UCSD-AML1 (cell line): Measurements from ENCODE around the gene RNF10.

Experiments
- DNase-seq: peaks from one replicate; lab custom pipeline; 2025; ENCODE audit not compliant: unreplicated experiment; lab: John Stamatoyannopoulos, UW

RNF10 gene

GRCh38 chr12:120579179-120579578 lies 45.0 kb downstream of the RNF10 start:
- DNase-seq, result no peak

DNA sequence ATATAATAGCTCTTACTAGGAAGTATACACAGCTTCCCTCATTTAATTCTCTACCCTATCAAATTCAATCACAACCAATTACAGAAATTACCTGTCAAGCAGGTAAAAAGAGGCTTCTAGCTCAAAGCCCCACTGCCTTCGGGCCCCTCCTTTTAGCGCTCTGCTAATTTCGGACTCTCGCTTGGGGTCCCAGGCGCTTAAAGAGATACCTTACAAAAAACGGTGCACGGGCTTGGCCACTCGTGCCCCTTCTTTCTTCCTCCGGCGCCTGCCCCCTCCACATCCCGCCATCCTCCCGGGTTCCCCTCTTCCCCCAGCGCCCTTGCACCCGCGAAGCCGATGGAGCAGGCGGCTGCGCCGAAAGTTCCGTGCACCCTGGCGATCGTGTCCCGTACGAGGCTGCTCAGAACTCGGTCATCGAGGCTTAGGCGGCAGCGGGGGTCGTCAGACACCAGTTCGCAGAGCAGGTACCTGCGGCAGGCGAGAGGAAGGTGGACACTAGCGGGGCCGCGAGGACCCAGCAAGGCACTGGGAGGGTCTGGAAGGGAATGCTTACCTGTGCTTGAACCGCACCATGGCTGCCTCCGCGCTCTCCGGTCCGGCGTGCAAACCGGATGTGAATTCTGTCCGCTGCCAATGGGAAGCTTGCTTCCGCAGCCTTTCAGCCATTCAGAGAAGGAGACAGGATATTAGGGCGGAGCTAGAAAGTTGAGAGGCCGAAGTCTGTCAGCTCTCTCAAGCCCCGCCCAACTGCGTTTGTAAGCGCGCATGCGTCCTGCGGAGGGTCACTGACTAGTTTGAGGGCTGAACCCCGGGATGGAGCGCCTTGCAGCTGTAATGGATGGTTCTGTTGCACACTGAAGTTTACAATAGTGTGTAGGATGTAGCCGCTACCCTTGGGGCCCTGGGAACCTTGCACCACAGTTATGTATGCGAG lies 46.9 kb downstream of the RNF10 start, which contains the start of gene POP5:
Gene POP5, minus strand, starts transcription at position 616 of the 937 bp plus-strand sequence. Its CDS starts 40 bp downstream, at position 576.
- peak; percentile 95 for DNase-seq

- no peak for DNase-seq
Observed at GRCh38 chr12:120581998-120582397, 47.8 kb downstream of the RNF10 start.

- DNase-seq, result peak; percentile 72
Observed at GRCh38 chr12:120583478-120584030, 49.4 kb downstream of the RNF10 start.

DNA sequence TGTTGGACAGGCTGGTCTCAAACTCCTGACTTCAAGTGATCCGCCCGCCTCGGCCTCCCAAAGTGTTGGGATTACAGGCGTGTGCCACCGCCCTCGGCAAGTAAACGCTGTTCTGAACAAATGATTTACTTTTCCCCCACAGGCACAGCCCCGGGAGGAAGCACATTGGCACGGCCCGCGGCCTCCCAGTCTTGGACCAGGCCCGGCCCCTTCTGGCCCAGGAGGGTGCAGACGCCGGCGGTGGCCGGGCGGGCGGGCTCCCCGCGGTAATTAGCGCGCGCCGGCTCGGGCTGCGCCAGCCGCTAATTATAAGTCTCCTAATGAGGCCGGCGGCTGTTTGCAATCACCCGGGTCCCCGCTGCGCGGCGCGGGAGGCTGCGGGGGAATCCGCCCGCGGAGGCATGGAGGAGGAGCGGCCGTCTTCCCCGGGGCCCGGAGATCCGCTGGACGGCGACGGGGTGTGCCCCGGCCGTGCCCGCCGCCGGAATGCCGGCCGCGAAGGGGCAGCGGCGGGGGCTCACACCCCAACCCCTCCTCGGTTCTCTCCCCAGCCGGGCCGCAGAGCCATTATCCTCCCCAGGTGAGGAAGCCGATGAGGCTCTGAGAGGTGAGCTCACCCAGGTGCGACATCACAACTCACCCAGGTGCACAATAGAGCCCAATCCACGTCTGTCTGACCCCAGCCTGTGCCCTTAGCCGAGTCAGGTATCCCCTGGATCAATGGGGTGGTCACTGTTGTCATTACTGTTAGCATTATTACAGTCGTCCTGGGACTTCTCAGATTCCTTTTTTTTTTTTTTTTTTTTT lies 50.4 kb downstream of the RNF10 start:
- peak; percentile 55 for DNase-seq

DNA sequence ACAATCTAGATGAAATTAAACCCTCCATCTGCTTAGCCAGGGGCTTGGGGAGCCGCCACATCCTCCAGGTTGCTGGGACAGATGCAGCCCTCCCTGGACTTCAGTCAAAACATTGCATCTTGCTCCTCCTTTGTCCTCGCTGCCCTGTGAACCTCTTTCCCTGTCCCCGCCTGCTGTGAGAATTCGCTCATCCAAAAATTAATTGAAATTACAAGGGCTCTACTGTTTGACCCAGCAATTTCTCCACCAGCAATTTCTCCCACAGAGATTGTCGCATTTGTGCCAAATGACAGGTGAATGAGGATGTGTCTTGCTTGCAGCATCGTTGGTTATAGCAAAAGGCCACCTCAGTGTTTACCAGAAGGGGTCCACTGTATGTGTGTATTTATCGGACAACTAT lies 52.0 kb downstream of the RNF10 start:
- no peak for DNase-seq

DNA sequence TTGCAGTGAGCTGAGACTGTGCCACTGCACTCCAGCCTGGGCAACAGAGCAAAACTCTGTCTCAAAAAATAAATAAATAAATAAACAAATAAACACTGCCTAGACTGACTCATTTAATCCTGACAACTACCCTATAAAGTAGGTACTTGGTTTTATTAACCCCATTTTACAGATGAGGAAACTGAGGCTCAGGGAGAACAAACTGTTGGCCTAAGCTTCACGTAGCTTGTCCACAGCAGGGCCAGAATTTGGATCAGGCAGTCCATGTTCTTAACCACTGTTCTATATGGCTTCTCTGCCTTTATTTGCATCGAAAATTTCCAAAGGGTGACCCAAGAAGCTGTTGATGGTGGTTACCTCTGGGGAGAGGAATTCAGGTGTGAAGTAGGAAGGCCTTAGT lies 52.7 kb downstream of the RNF10 start:
- DNase-seq, result no peak

DNA sequence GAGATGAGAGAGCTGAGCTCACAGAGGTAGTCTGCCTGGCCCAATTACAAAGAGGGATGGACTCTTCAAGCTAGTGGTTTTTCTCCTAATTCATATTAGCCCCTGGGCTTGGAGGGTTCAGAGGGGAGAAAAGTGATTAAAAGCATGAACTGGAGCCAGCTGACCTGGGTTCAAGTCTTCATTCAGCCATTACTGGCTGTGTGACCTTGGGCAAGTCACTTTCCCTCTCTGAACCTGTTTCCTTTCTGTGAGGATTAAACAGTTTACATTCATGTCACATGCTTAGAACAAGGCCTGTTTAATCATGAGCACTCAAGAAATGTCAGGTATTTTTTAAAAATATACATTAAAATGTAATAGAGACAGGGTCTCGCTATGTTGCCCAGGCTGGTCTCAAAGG lies 54.2 kb downstream of the RNF10 start:
- DNase-seq, result no peak

DNA sequence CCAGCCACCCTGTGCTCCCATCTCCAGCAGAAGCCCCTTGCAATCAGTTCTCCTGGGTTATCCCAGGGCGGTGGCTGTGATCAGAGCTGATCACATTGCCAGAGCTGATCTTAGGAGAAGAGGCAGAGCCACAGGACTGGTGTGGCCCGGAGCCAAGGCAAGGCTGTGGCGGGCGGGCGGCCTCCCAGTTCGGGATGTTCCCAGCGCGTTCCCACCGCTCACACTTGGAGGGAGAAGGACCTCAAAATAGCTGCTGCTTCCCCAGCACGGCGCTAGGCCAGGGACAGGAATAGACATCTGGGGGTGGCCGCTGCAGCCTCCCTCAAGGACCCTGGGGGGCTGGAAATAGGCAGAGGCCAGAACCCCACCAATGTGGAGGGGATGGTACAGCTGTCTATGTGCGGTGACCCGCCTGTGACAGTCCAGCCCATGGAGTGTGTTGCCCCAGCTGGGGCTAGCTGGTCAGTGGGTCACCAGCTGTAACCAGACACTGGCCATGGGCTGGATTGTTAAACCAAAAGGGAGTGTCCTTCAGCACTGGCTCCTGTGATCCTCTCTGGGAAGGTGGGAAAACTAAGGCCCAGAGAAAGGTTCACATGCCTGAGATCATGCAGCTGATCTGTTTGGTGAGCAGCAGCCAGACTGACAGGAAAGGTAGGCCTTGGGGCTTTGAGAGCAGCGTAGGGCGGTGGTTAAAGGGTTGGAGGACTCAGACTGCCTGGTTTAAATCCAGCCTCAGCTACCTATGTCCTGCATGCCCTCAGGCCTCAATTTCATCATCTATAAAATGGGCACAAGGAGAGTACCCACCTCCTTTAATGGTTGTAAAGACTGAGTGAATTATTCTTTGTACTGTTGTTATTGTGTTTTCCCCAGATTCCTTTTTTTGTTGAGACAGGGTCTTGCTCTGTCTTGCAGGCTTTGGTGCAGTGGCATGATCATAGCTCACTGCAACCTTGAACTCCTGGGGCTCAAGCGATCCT lies 55.1 kb downstream of the RNF10 start:
- DNase-seq, result no peak

DNA sequence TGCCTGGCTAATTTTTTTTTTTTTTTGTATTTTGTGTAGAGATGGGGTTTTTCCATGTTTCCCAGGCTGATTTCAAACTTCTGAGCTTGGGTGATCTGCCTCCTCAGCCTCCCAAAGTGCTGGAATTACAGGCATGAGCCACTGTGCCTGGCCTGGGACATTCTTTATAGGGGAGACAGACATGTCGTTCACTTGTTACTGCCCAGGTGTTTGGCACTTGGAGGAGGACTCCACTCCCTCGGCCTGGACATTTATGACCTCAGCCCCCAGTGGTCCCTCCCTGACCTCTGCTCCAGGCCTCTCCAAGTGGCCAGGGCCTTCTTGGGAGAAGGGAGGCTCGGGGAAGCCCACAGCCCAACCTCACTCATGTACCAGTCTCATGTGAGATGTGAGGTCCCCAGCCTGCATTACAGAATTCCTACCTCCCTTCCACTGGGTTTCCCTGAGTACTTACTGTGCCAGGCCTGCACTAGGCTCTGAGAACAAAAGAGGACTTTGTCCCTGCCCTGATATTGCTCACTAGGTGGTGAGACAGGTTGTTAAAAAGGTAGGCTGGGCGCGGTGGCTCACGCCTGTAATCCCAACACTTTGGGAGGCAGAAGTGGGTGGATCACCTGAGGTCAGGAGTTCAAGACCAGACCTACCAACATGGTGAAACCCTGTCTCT lies 56.7 kb downstream of the RNF10 start:
- no peak for DNase-seq

DNA sequence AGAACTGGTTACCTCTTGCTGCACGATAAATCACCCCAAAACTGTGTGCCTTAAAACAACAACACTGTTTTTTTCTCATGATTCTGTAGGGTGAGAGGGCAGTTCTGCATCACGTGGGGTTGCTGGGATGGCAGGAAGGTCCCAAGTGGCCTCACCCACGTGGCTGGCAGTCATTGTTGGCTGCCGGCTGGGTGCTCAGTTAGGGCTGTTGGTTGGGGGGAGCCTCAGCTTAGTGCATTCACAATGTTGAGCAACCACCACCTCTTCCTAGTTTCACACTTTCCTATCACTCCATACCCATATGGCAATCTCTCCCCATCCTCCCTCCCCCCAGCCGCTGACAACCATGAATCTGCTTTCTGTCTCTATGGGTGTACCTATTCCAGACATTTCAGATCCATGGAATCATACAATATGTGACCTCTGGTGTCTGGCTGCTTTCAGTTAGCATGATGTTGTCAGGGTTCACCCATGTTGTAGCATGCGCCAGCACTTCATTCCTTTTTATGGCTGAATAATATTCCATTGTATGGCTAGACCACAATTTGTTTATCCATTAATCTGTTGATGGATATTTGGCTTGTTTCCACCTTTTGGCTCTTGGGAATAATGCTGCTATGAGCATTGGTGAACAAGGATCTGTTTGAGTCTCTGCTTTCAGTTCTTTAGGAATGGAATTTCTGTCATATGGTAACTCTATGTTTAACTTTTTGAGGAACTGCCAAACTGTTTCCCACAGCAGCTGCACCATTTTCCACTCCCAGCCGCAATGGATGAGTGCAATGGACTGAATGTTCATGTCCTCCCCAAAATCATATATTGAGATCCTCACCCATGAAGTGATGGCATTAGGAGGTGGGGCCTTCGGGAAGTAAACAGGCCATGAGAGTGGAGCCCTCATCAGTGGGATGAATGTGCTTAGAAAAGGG lies 58.2 kb downstream of the RNF10 start:
- DNase-seq, result no peak

GRCh38 chr12:120596901-120597300 lies 62.7 kb downstream of the RNF10 start:
- DNase-seq, result no peak

- no peak for DNase-seq
Observed at GRCh38 chr12:120597861-120598260, 63.7 kb downstream of the RNF10 start.

DNA sequence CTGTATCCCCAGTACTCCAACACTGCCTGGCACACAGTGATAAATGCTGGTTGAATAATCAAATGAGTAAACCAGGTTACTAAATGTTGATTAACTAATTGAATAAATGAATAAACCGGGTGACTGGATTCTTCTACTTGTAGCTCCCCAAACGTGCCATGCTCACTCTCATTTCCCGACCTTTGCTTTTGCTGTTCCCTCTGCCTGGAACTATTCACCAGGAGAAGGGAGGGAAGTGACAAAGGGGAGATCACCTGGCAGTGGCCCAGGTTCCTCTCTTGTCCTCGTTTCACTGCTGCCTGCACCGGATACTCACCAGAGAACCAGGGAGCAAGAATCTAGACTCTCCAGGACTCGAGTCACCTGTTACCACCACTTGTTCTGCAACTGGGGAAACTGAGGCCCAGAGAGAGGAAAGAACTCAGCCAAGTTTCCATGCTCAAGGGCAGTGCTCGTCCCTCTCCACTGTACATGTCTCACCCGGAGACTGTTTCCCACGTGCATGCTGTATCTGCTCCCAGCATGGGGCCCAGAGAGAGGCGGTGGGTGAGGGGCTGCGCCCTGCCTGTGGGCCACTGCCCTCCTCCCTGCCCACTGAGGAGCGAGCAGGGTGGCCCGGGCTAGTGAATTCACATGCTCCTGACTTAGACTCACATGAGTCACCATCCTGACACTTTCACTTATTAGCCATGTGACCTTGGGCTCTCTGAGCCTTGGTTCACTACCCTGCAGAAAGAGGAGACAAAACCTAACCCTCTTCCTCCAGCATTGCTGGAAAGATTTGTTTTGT lies 64.7 kb downstream of the RNF10 start:
- no peak for DNase-seq

- no peak for DNase-seq
Observed at GRCh38 chr12:120599672-120600552, 65.8 kb downstream of the RNF10 start.

- peak; percentile 38 for DNase-seq
Observed at GRCh38 chr12:120602416-120602815, 68.3 kb downstream of the RNF10 start.

DNA sequence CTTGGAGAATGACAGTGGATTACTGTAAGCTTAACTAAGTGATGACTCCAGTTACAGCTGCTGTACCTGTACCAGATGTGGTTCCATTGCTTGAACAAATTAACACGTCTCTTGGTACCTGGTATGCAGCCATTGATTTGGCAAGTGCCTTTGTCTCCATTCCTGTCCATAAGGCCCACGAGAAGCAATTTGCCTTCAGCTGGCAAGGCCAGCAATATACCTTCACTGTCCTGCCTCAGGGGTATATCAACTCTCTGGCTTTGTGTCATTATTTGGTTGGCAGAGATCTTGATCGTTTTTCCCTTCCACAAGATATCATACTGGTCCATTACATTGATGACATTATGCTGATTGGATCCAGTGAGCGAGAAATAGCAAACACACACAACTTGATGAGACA lies 76.4 kb downstream of the RNF10 start:
- no peak for DNase-seq
